H1 (cell line): ENCODE results near the gene NPHP4.

Experiments
- EZH2 ChIP-seq: fragments of 200-600 bp; sonication (generic); IDR thresholded peaks from 2 replicates; pipeline ENCODE4 v1.7.1; 2012; ENCODE audit warnings: low read depth, mild to moderate bottlenecking, moderate library complexity, low read length, inconsistent platforms; ENCODE audit not compliant: severe bottlenecking
- TF ChIP-seq, protein P1 (sequence below), 3 experiments: IDR thresholded peaks; 1 replicate in 2 of 3; 2 replicates in 1 of 3; pipeline versions ENCODE4 v1.5.1 to v1.6.1; 2011; ENCODE audit warnings: low read length in 3 of 3, mild to moderate bottlenecking in 3 of 3, inconsistent platforms in 2 of 3, low read depth in 1 of 3, moderate library complexity in 1 of 3; ENCODE audit not compliant: insufficient read depth in 1 of 3; ENCODE audit errors: control extremely low read depth in 1 of 3
- TF ChIP-seq, protein P2 (sequence below): IDR thresholded peaks from 2 replicates; pipeline ENCODE4 v1.6.1; 2011; ENCODE audit warnings: low read length, improper control_type of control experiment

DNA sequence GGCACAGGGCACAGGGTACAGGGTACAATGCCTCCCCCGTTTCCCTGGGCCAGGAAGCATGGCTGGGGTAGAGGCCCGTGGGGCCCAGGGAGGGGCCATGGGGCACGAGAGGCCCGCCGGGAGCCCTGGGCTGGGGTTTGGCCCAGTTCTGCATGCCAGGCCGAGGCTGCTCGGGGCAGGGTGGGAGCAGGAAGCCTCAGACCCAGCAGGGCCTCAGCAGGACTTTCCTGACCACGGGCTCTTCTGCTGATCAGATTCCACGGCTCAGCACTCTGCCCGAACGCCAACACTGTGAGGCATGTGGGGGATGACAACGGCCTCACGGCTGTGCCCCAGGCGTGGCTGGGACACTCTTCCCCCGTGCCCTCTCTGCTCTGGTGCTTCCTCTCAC lies 104.3 kb downstream of the NPHP4 start:
- no peak for TF ChIP-seq EZH2
- TF ChIP-seq, protein P1, sequence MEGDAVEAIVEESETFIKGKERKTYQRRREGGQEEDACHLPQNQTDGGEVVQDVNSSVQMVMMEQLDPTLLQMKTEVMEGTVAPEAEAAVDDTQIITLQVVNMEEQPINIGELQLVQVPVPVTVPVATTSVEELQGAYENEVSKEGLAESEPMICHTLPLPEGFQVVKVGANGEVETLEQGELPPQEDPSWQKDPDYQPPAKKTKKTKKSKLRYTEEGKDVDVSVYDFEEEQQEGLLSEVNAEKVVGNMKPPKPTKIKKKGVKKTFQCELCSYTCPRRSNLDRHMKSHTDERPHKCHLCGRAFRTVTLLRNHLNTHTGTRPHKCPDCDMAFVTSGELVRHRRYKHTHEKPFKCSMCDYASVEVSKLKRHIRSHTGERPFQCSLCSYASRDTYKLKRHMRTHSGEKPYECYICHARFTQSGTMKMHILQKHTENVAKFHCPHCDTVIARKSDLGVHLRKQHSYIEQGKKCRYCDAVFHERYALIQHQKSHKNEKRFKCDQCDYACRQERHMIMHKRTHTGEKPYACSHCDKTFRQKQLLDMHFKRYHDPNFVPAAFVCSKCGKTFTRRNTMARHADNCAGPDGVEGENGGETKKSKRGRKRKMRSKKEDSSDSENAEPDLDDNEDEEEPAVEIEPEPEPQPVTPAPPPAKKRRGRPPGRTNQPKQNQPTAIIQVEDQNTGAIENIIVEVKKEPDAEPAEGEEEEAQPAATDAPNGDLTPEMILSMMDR (IDR thresholded peaks at IDR 0.05; ENCODE audit: control extremely low read depth in 1 of 3, insufficient read depth in 1 of 3, low read depth in 1 of 3, low read length in 3 of 3): no peak
- TF ChIP-seq, protein P2, sequence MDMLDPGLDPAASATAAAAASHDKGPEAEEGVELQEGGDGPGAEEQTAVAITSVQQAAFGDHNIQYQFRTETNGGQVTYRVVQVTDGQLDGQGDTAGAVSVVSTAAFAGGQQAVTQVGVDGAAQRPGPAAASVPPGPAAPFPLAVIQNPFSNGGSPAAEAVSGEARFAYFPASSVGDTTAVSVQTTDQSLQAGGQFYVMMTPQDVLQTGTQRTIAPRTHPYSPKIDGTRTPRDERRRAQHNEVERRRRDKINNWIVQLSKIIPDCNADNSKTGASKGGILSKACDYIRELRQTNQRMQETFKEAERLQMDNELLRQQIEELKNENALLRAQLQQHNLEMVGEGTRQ: no peak
